ENCODE data around the gene TOMM40L. TPM values are rescaled to one million over a fixed set of nuclear protein-coding genes. Genes with fewer than 3 reads are reported as not detected.

The TOMM40L gene
- total and polyA plus RNA-seq, 2 donors from 2014 or later, result 12.1 to 29.0 TPM

DNA sequence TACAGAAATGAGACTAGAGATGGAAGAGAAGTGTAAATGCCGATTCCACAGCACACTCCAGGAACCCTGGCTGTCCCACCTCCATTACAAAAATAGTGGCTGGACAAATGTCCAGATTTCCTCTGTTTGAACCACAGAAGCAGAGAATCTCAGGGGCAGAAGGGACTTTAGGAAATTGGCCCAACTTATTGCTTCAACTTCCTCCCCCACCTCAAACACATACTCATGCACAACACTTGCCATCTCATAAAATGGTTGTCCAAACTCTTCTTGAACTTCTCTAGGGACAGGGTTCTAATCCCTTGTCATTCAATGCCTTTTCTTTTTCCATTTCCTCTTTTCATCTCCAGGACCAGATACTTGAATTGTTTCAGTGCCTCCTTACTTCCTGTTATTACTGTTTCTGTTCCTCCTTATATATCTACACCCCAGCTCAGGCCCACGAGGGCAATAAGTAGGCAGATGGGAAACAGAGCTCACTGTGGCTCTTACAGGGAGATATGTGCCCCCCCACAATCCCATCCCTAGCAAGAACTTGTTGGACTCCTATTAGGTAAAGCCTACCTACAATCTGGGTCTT, 40.0 kb upstream of the TOMM40L start:
- intact Hi-C loops (cut with DNase I), result no loop called here
- Histone ChIP-seq H3K4me1 (ENCODE audit: control insufficient read depth in 2 of 3, insufficient read depth in 2 of 3, low read depth in 1 of 3, low read length in 3 of 3) (peaks cover 0 to 2% (median 0%) of the 10 kb centered on the region in 3 donors), H3K9me3 (ENCODE audit: control insufficient read depth in 2 of 3, insufficient read depth in 1 of 3, low read length in 3 of 3) (no peaks in the 10 kb centered on the region), H3K4me3 (ENCODE audit: low read length in 3 of 3) (no peak overlapping the region), H3K36me3 (ENCODE audit: control insufficient read depth in 2 of 3, insufficient read depth in 3 of 3, low read length in 3 of 3) (no peaks in the 10 kb centered on the region), H3K27ac (ENCODE audit: low read depth in 2 of 2, low read length in 2 of 2) (peak overlapping the region; percentile 7 to 62), H3K9ac (ENCODE audit: low read length in 3 of 3) (no peak overlapping the region), H3K27me3 (ENCODE audit: control insufficient read depth, insufficient read depth, low read length) (no peaks in the 10 kb centered on the region)
- FAIRE-seq (no peak), DNase-seq (peak in 1 of 5 donors; percentile 29)
- TF ChIP-seq, protein P1, sequence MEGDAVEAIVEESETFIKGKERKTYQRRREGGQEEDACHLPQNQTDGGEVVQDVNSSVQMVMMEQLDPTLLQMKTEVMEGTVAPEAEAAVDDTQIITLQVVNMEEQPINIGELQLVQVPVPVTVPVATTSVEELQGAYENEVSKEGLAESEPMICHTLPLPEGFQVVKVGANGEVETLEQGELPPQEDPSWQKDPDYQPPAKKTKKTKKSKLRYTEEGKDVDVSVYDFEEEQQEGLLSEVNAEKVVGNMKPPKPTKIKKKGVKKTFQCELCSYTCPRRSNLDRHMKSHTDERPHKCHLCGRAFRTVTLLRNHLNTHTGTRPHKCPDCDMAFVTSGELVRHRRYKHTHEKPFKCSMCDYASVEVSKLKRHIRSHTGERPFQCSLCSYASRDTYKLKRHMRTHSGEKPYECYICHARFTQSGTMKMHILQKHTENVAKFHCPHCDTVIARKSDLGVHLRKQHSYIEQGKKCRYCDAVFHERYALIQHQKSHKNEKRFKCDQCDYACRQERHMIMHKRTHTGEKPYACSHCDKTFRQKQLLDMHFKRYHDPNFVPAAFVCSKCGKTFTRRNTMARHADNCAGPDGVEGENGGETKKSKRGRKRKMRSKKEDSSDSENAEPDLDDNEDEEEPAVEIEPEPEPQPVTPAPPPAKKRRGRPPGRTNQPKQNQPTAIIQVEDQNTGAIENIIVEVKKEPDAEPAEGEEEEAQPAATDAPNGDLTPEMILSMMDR (IDR thresholded peaks at IDR 0.05; ENCODE audit: borderline replicate concordance, extremely low read depth, insufficient read depth), result no peak

DNA sequence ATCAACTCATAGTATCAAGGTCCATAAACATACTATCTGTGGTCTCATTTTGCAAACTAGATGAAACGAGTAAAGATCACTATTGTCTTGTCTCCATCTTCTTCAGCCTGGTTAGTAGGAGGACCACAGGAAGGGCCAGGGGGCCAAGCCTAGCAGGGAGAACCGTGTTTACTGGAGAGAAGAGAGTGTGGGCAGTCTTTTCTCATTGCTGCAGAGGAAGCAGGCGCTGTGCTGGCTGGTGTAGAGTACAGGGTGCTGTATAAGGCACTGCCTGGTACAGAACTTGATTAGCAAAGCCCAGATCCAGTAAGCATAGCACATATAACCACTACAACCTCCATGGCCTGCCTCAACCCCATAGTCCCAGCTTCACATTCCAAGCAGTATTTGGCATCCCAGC, 38.5 kb upstream of the TOMM40L start:
- Histone ChIP-seq H3K27me3 (ENCODE audit: control insufficient read depth, insufficient read depth, low read length) (no peaks in the 10 kb centered on the region), H3K27ac (ENCODE audit: low read depth in 2 of 2, low read length in 2 of 2) (no peak overlapping the region), H3K4me3 (ENCODE audit: low read length in 3 of 3) (no peak overlapping the region), H3K4me1 (ENCODE audit: control insufficient read depth in 2 of 3, insufficient read depth in 2 of 3, low read depth in 1 of 3, low read length in 3 of 3) (peaks cover 0 to 2% (median 0%) of the 10 kb centered on the region in 3 donors), H3K36me3 (ENCODE audit: control insufficient read depth in 2 of 3, insufficient read depth in 3 of 3, low read length in 3 of 3) (no peaks in the 10 kb centered on the region), H3K9ac (ENCODE audit: low read length in 3 of 3) (no peak overlapping the region), H3K9me3 (ENCODE audit: control insufficient read depth in 2 of 3, insufficient read depth in 1 of 3, low read length in 3 of 3) (no peaks in the 10 kb centered on the region)
- TF ChIP-seq, protein P1 (IDR thresholded peaks at IDR 0.05; ENCODE audit: borderline replicate concordance, extremely low read depth, insufficient read depth), result no peak
- FAIRE-seq, result no peak
- intact Hi-C loops (cut with DNase I), result no loop called here
- peak in 1 of 5 donors; percentile 35 for DNase-seq

DNA sequence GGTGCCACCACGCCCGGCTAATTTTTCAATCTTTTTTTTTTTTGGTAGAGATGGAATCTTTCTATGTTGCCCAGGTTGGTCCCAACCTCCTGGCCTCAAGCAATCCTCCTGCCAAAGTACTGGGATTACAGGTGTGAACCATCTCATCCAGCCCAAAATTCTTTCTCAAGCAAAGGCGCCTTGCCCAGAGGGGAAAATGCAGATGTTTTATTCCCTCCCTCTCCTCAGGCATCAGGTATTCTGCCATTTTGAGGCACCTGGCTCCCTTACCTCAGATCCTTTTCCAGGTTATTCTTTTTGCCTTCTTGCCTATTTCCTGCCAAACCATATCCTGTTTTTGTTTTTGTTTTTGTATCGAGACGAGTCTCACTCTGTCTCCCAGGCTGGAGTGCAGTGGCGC, 37.5 kb upstream of the TOMM40L start:
- H3K9me3 ChIP-seq (ENCODE audit: control insufficient read depth in 2 of 3, insufficient read depth in 1 of 3, low read length in 3 of 3), result no peaks in the 10 kb centered on the region
- no peak for FAIRE-seq
- H3K27me3 ChIP-seq (ENCODE audit: control insufficient read depth, insufficient read depth, low read length), result no peaks in the 10 kb centered on the region
- H3K4me3 ChIP-seq (ENCODE audit: low read length in 3 of 3), result no peak overlapping the region
- H3K36me3 ChIP-seq (ENCODE audit: control insufficient read depth in 2 of 3, insufficient read depth in 3 of 3, low read length in 3 of 3), result no peaks in the 10 kb centered on the region
- intact Hi-C loops (cut with DNase I), result no loop called here
- no peak overlapping the region for H3K27ac ChIP-seq (ENCODE audit: low read depth in 2 of 2, low read length in 2 of 2)
- H3K4me1 ChIP-seq (ENCODE audit: control insufficient read depth in 2 of 3, insufficient read depth in 2 of 3, low read depth in 1 of 3, low read length in 3 of 3), result peaks cover 0 to 5% (median 2%) of the 10 kb centered on the region in 3 donors
- no peak for DNase-seq
- TF ChIP-seq, protein P1 (IDR thresholded peaks at IDR 0.05; ENCODE audit: borderline replicate concordance, extremely low read depth, insufficient read depth), result no peak
- H3K9ac ChIP-seq (ENCODE audit: low read length in 3 of 3), result no peak overlapping the region

DNA sequence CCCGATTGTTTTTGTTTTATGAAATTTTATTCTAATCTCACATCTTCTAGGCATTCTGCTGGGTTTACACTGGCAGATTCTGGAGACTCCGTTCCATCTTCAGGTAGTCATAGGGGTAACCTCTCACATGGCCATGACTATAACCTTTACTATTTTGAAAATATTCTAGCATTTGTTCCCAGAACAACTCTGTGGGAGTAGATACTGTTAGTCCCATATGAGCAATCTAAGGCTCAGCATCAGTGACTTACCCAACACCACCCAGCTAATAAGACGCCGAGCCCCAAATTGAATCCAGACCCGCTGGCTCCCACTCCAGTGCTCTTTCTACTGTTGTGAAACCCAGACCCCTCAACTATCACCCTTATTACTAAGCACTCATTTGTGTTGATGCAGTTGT, 36.8 kb upstream of the TOMM40L start:
- Histone ChIP-seq H3K9ac (ENCODE audit: low read length in 3 of 3) (no peak overlapping the region), H3K4me1 (ENCODE audit: control insufficient read depth in 2 of 3, insufficient read depth in 2 of 3, low read depth in 1 of 3, low read length in 3 of 3) (peaks cover 0 to 5% (median 2%) of the 10 kb centered on the region in 3 donors), H3K4me3 (ENCODE audit: low read length in 3 of 3) (no peak overlapping the region), H3K27ac (ENCODE audit: low read depth in 2 of 2, low read length in 2 of 2) (no peak overlapping the region), H3K27me3 (ENCODE audit: control insufficient read depth, insufficient read depth, low read length) (no peaks in the 10 kb centered on the region), H3K9me3 (ENCODE audit: control insufficient read depth in 2 of 3, insufficient read depth in 1 of 3, low read length in 3 of 3) (no peaks in the 10 kb centered on the region), H3K36me3 (ENCODE audit: control insufficient read depth in 2 of 3, insufficient read depth in 3 of 3, low read length in 3 of 3) (no peaks in the 10 kb centered on the region)
- intact Hi-C loops (cut with DNase I), result no loop called here
- TF ChIP-seq, protein P1 (IDR thresholded peaks at IDR 0.05; ENCODE audit: borderline replicate concordance, extremely low read depth, insufficient read depth), result no peak
- DNase-seq, result peak in 1 of 5 donors; percentile 14
- FAIRE-seq, result no peak

All from kidney (tissue), 14 donors.